ENCODE results near the gene RAD51B. TPM values are rescaled to one million over a fixed set of nuclear protein-coding genes. Genes with fewer than 3 reads are reported as not detected.

RAD51B gene
- total and polyA plus RNA-seq, 3 donors from 2014 or later = 5.5 to 22.5 (median 19.1) TPM

- no peak for DNase-seq
- Histone ChIP-seq H3K36me3 (ENCODE audit: low read depth, missing control alignments) (no peaks in the 10 kb centered on the region), H3K27me3 (no peaks in the 10 kb centered on the region), H3K9me3 (no peaks in the 10 kb centered on the region), H3K27ac (no peak overlapping the region), H3K4me3 (no peak overlapping the region), H3K4me1 (peaks cover 17% of the 10 kb centered on the region)
- TF ChIP-seq POLR2A (IDR thresholded peaks at IDR 0.05) (no peak), CTCF (IDR thresholded peaks at IDR 0.05) (no peak)
- WGBS, 2 donors = 91 to 94% methylated on average over 4 of the region's 4 CpGs
- intact Hi-C loops (cut with DNase I; ENCODE audit: low total_unique reads) = loop anchor here (10.0 kb wide), 1 partner anchor 253 kb away; the partner anchor contains the start of gene ZFP36L1
Observed at GRCh38 chr14:68541178-68541896, 721.8 kb downstream of the RAD51B start.

GRCh38 chr14:68542346-68542745 is 722.8 kb downstream of the RAD51B start:
- Histone ChIP-seq H3K9me3 (no peaks in the 10 kb centered on the region), H3K4me1 (peaks cover 24% of the 10 kb centered on the region), H3K36me3 (ENCODE audit: low read depth, missing control alignments) (no peaks in the 10 kb centered on the region), H3K27ac (no peak overlapping the region), H3K4me3 (no peak overlapping the region), H3K27me3 (no peaks in the 10 kb centered on the region)
- WGBS, 2 donors = 88 to 95% methylated on average over 2 of the region's 2 CpGs
- intact Hi-C loops (cut with DNase I; ENCODE audit: low total_unique reads) = loop anchor here (10.0 kb wide), 1 partner anchor 252 kb away; the partner anchor contains the start of gene ZFP36L1
- TF ChIP-seq CTCF (IDR thresholded peaks at IDR 0.05) = no peak
- DNase-seq = no peak

DNA sequence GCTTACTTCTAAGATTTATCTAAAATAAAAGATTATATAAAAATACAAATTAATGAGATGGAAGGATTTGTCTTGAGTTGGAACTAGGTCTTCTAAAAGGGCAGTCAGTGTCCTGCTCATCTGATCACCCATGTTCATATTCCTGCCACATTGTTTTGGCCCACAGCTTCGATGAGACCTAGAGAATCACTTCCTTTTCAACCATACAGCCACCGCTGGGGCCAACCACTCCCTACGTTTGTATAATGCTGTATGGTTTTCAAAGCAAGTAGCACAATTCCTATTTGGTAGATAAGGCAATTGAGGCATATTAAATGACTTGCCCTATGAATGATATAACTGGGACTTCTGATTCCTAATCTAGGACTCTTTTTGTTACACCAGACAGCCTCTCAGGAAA is 723.9 kb downstream of the RAD51B start:
- WGBS, 2 donors = 76 to 79% methylated on average over 3 of the region's 3 CpGs
- intact Hi-C loops (cut with DNase I; ENCODE audit: low total_unique reads) = loop anchor here (10.0 kb wide), 1 partner anchor 251 kb away; the partner anchor contains the start of gene ZFP36L1
- no peaks in the 10 kb centered on the region for H3K36me3 ChIP-seq (ENCODE audit: low read depth, missing control alignments)

GRCh38 chr14:68544081-68544892 is 724.7 kb downstream of the RAD51B start:
- no peaks in the 10 kb centered on the region for H3K36me3 ChIP-seq (ENCODE audit: low read depth, missing control alignments)
- peaks cover 39% of the 10 kb centered on the region for H3K4me1 ChIP-seq
- intact Hi-C loops (cut with DNase I; ENCODE audit: low total_unique reads) = loop anchor here (10.0 kb wide), 1 partner anchor 251 kb away; the partner anchor contains the start of gene ZFP36L1
- no peaks in the 10 kb centered on the region for H3K9me3 ChIP-seq
- 51 to 57% methylated on average over 5 of the region's 5 CpGs for WGBS, 2 donors
- H3K4me3 ChIP-seq = no peak overlapping the region
- DNase-seq = peak; percentile 76
- TF ChIP-seq CTCF (IDR thresholded peaks at IDR 0.05) = no peak
- TF ChIP-seq POLR2A (IDR thresholded peaks at IDR 0.05) = no peak
- peak overlapping the region in 1 of 2 donors; percentile 76 for H3K27ac ChIP-seq
- no peaks in the 10 kb centered on the region for H3K27me3 ChIP-seq

More for the DNA sequence above, 723.9 kb downstream of the RAD51B start:
- H3K4me3 ChIP-seq = no peak overlapping the region
- H3K27ac ChIP-seq = peak overlapping the region in 1 of 2 donors; percentile 76
- H3K4me1 ChIP-seq = peaks cover 35% of the 10 kb centered on the region
- DNase-seq = no peak
- TF ChIP-seq CTCF (IDR thresholded peaks at IDR 0.05) (no peak), POLR2A (IDR thresholded peaks at IDR 0.05) (no peak)
- no peaks in the 10 kb centered on the region for H3K27me3 ChIP-seq
- H3K9me3 ChIP-seq = no peaks in the 10 kb centered on the region
